Measurements from ENCODE around the gene TDO2.

Gene TDO2

GRCh38 chr4:155954939-155955338 lies 51.4 kb downstream of the TDO2 start:
- Histone ChIP-seq H3K9me3 (ENCODE audit: severe bottlenecking) (no peaks in the 10 kb centered on the region), H3K27ac (no peak overlapping the region), H3K27me3 (ENCODE audit: insufficient read depth, low read depth, severe bottlenecking) (no peaks in the 10 kb centered on the region), H3K4me3 (ENCODE audit: low read depth, low read length) (no peak overlapping the region), H3K36me3 (no peaks in the 10 kb centered on the region; the same call in 1 of the 2 replicates)
- no peak for DNase-seq
- TF ChIP-seq, protein P1, sequence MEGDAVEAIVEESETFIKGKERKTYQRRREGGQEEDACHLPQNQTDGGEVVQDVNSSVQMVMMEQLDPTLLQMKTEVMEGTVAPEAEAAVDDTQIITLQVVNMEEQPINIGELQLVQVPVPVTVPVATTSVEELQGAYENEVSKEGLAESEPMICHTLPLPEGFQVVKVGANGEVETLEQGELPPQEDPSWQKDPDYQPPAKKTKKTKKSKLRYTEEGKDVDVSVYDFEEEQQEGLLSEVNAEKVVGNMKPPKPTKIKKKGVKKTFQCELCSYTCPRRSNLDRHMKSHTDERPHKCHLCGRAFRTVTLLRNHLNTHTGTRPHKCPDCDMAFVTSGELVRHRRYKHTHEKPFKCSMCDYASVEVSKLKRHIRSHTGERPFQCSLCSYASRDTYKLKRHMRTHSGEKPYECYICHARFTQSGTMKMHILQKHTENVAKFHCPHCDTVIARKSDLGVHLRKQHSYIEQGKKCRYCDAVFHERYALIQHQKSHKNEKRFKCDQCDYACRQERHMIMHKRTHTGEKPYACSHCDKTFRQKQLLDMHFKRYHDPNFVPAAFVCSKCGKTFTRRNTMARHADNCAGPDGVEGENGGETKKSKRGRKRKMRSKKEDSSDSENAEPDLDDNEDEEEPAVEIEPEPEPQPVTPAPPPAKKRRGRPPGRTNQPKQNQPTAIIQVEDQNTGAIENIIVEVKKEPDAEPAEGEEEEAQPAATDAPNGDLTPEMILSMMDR (IDR thresholded peaks at IDR 0.05; ENCODE audit: low read depth, low read length) = no peak

GRCh38 chr4:155956461-155956860 lies 53.0 kb downstream of the TDO2 start:
- Histone ChIP-seq H3K27me3 (ENCODE audit: insufficient read depth, low read depth, severe bottlenecking) (no peaks in the 10 kb centered on the region), H3K27ac (no peak overlapping the region), H3K4me3 (ENCODE audit: low read depth, low read length) (no peak overlapping the region), H3K9me3 (ENCODE audit: severe bottlenecking) (no peaks in the 10 kb centered on the region), H3K36me3 (no peaks in the 10 kb centered on the region; the same call in 1 of the 2 replicates)
- DNase-seq = no peak
- TF ChIP-seq, protein P1 (IDR thresholded peaks at IDR 0.05; ENCODE audit: low read depth, low read length) = no peak

GRCh38 chr4:155959417-155959816 lies 55.9 kb downstream of the TDO2 start:
- no peak overlapping the region for H3K27ac ChIP-seq
- TF ChIP-seq, protein P1 (IDR thresholded peaks at IDR 0.05; ENCODE audit: low read depth, low read length) = no peak
- no peaks in the 10 kb centered on the region for H3K27me3 ChIP-seq (ENCODE audit: insufficient read depth, low read depth, severe bottlenecking)
- no peak for DNase-seq
- H3K9me3 ChIP-seq (ENCODE audit: severe bottlenecking) = no peaks in the 10 kb centered on the region
- no peaks in the 10 kb centered on the region for H3K36me3 ChIP-seq
- no peak overlapping the region for H3K4me3 ChIP-seq (ENCODE audit: low read depth, low read length)

- H3K4me3 ChIP-seq (ENCODE audit: low read depth, low read length) = no peak overlapping the region
- H3K36me3 ChIP-seq = no peaks in the 10 kb centered on the region
- H3K9me3 ChIP-seq (ENCODE audit: severe bottlenecking) = no peaks in the 10 kb centered on the region
- no peaks in the 10 kb centered on the region for H3K27me3 ChIP-seq (ENCODE audit: insufficient read depth, low read depth, severe bottlenecking)
- TF ChIP-seq, protein P1 (IDR thresholded peaks at IDR 0.05; ENCODE audit: low read depth, low read length) = no peak
- DNase-seq = no peak
- no peak overlapping the region for H3K27ac ChIP-seq
Observed at GRCh38 chr4:155960522-155960921, 57.0 kb downstream of the TDO2 start.

DNA sequence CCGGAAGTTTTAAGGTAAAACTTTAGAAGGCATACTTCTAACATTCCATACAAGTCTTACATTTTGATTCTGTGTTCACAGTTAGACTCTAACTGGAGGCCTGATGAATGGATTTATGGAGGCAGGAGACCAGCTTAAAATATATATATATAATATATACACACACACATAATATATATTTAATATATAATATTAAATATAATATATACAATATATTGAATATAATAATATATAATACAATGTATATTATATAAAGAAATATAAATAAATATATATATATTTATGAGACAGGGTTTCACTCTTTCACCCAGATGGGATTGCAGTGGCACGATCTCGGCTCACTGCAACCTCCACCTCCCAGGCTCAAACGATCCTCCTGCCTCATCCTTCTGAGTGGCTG lies 58.1 kb downstream of the TDO2 start:
- TF ChIP-seq, protein P1 (IDR thresholded peaks at IDR 0.05; ENCODE audit: low read depth, low read length) = no peak

GRCh38 chr4:155962767-155963166 lies 59.3 kb downstream of the TDO2 start:
- H3K27ac ChIP-seq = no peak overlapping the region
- H3K9me3 ChIP-seq (ENCODE audit: severe bottlenecking) = no peaks in the 10 kb centered on the region
- H3K27me3 ChIP-seq (ENCODE audit: insufficient read depth, low read depth, severe bottlenecking) = no peaks in the 10 kb centered on the region
- no peak for DNase-seq
- TF ChIP-seq, protein P1 (IDR thresholded peaks at IDR 0.05; ENCODE audit: low read depth, low read length) = no peak
- no peaks in the 10 kb centered on the region for H3K36me3 ChIP-seq
- no peak overlapping the region for H3K4me3 ChIP-seq (ENCODE audit: low read depth, low read length)

More for the DNA sequence above, 58.1 kb downstream of the TDO2 start:
- DNase-seq = no peak
- H3K9me3 ChIP-seq (ENCODE audit: severe bottlenecking) = no peaks in the 10 kb centered on the region
- H3K36me3 ChIP-seq = no peaks in the 10 kb centered on the region
- H3K4me3 ChIP-seq (ENCODE audit: low read depth, low read length) = no peak overlapping the region
- H3K27me3 ChIP-seq (ENCODE audit: insufficient read depth, low read depth, severe bottlenecking) = no peaks in the 10 kb centered on the region
- no peak overlapping the region for H3K27ac ChIP-seq

Data from WERI-Rb-1 (cell line).